OCI-LY3 (cell line): ENCODE data around the gene MZF1.

Experiments used
- EZH2phosphoT487 ChIP-seq: fragments of 200-600 bp; shearing (Covaris generic); IDR thresholded peaks from 2 replicates; pipeline ENCODE4 v1.6.1; 2018; ENCODE audit warnings: antibody characterized with exemption, mixed run types, low read depth
- TF ChIP-seq, protein P1 (sequence below): fragments of 200-600, 300-600 bp; sonication (generic); IDR thresholded peaks from 2 replicates; pipeline ENCODE4 v1.5.1; 2014; ENCODE audit warnings: antibody characterized with exemption, low read length, low read depth

DNA sequence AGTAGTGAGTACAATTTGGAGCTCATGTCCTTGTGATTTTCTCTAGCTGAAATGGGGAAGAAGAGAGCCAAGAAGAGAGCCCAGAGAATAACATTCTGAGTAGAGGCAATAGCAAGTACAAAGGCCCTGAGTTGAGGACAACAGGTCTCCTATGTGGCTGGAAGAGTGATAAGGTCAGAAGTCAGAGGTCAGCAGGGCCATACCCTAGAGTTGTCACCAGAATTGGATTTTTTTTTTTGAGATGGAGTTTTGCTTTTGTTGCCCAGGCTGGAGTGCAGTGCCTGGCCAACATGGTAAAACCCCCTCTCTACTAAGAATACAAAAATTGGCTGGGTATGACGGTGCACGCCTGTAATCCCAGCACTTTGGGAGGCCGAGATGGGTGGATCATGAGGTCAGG lies 37.3 kb downstream of the MZF1 start:
- TF ChIP-seq, protein P1, sequence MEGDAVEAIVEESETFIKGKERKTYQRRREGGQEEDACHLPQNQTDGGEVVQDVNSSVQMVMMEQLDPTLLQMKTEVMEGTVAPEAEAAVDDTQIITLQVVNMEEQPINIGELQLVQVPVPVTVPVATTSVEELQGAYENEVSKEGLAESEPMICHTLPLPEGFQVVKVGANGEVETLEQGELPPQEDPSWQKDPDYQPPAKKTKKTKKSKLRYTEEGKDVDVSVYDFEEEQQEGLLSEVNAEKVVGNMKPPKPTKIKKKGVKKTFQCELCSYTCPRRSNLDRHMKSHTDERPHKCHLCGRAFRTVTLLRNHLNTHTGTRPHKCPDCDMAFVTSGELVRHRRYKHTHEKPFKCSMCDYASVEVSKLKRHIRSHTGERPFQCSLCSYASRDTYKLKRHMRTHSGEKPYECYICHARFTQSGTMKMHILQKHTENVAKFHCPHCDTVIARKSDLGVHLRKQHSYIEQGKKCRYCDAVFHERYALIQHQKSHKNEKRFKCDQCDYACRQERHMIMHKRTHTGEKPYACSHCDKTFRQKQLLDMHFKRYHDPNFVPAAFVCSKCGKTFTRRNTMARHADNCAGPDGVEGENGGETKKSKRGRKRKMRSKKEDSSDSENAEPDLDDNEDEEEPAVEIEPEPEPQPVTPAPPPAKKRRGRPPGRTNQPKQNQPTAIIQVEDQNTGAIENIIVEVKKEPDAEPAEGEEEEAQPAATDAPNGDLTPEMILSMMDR: no peak
- no peak for TF ChIP-seq EZH2phosphoT487
